CD8-positive, alpha-beta memory T cell (primary cell): Measurements from ENCODE around the gene NEIL3. TPM values are rescaled to one million over a fixed set of nuclear protein-coding genes. Genes with fewer than 3 reads are reported as not detected.

ENCODE experiments used
- CTCF ChIA-PET: fragments of 350-600 bp; sonication (Branson Sonifier 250); formaldehyde crosslinking; loops from one replicate; lab custom pipeline; 2021; ENCODE audit warnings: antibody characterized with exemption; lab: Charles Lee
- POLR2A ChIA-PET: fragments of 350-600 bp; sonication (Branson Sonifier 250); formaldehyde crosslinking; loops from one replicate; lab custom pipeline; 2021; ENCODE audit warnings: antibody characterized with exemption; lab: Charles Lee
- DNase-seq, 5 donors: peaks; one replicate each; pipeline versions ENCODE4 v3.0.0 to v3.0.0-alpha.2; 2020 to 2022; ENCODE audit warnings: mixed read lengths in 1 of 5
- H3K27ac ChIP-seq: one replicate; pipeline ENCODE4 v1.7.0; 2013; ENCODE audit warnings: low read depth, mild to moderate bottlenecking, low read length, moderate library complexity
- H3K27me3 ChIP-seq: 2 replicates; pipeline ENCODE4 v1.7.0; 2013; ENCODE audit warnings: low read length, mild to moderate bottlenecking; ENCODE audit not compliant: insufficient read depth, poor library complexity, severe bottlenecking
- H3K36me3 ChIP-seq: 2 replicates; pipeline ENCODE4 v1.7.0; 2013; ENCODE audit warnings: mild to moderate bottlenecking, low read length, moderate library complexity; ENCODE audit not compliant: insufficient read depth
- H3K4me1 ChIP-seq: 2 replicates; pipeline ENCODE4 v1.7.0; 2013; ENCODE audit warnings: mild to moderate bottlenecking, low read length, moderate library complexity; ENCODE audit not compliant: insufficient read depth
- H3K4me3 ChIP-seq: 2 replicates; pipeline ENCODE4 v1.7.0; 2013; ENCODE audit warnings: mild to moderate bottlenecking, low read length
- H3K9me3 ChIP-seq: 2 replicates; pipeline ENCODE4 v1.7.0; 2013; ENCODE audit warnings: mild to moderate bottlenecking, low read length
- H3K27ac Mint-ChIP-seq, 8 donors: one replicate each; pipeline ENCODE4 v1.8.0; 2020 to 2021; ENCODE audit warnings: mixed read lengths in 8 of 8, mild to moderate bottlenecking in 6 of 8, inconsistent platforms in 3 of 8, moderate library complexity in 3 of 8
- H3K27me3 Mint-ChIP-seq, 2 donors: one replicate each; pipeline ENCODE4 v1.8.0; 2020 to 2021; ENCODE audit warnings: mixed read lengths in 2 of 2, mild to moderate bottlenecking in 1 of 2, moderate library complexity in 1 of 2
- H3K36me3 Mint-ChIP-seq, 3 donors: one replicate each; pipeline ENCODE4 v1.8.0; 2020 to 2021; ENCODE audit warnings: mixed read lengths in 3 of 3, inconsistent platforms in 1 of 3, mild to moderate bottlenecking in 1 of 3
- H3K4me1 Mint-ChIP-seq, 3 donors: one replicate each; pipeline ENCODE4 v1.8.0; 2020 to 2021; ENCODE audit warnings: mixed read lengths in 3 of 3, inconsistent platforms in 1 of 3, mild to moderate bottlenecking in 1 of 3
- H3K4me3 Mint-ChIP-seq, 7 donors: one replicate each; pipeline ENCODE4 v1.8.0; 2020 to 2021; ENCODE audit warnings: mixed read lengths in 7 of 7, mild to moderate bottlenecking in 6 of 7, moderate library complexity in 4 of 7, inconsistent platforms in 2 of 7
- H3K9me3 Mint-ChIP-seq, 5 donors: one replicate each; pipeline ENCODE4 v1.8.0; 2020 to 2022; ENCODE audit warnings: mixed read lengths in 5 of 5, mild to moderate bottlenecking in 3 of 5, moderate library complexity in 2 of 5, inconsistent platforms in 1 of 5
- polyA plus RNA-seq: library from polyadenylated mRNA; unstranded; fragments of 300-500 nt; fragmentation: Illumina TruSeq; gene quantifications from one replicate; pipeline ENCODE4 v1.2.3, GENCODE V29; 2021
- total RNA-seq, 2 experiments: library from RNA; stranded (reverse); gene quantifications; one replicate each; pipeline ENCODE4 v1.2.3, GENCODE V29; 2021

NEIL3 gene
- total and polyA plus RNA-seq, 3 experiments from 2014 or later: 0.32 to 10.3 (median 9.9) TPM

GRCh38 chr4:177391953-177392352, 82.3 kb downstream of the NEIL3 start:
- DNase-seq: peak in 1 of 5 donors; percentile 17
- H3K27me3 Mint-ChIP-seq: peaks cover 2 to 5% of the 10 kb centered on the region in 2 donors
- POLR2A ChIA-PET: no interaction called here
- peak overlapping the region in 1 of 8 donors; percentile 2 for H3K27ac Mint-ChIP-seq
- Histone ChIP-seq H3K36me3 (no peaks in the 10 kb centered on the region), H3K27me3 (no peaks in the 10 kb centered on the region), H3K4me1 (peaks cover 15% of the 10 kb centered on the region), H3K4me3 (no peak overlapping the region), H3K9me3 (no peaks in the 10 kb centered on the region), H3K27ac (no peak overlapping the region)
- peaks cover 21 to 26% (median 24%) of the 10 kb centered on the region in 3 donors for H3K4me1 Mint-ChIP-seq
- H3K4me3 Mint-ChIP-seq: peak overlapping the region in 1 of 7 donors; percentile 8
- H3K36me3 Mint-ChIP-seq: no peaks in the 10 kb centered on the region
- CTCF ChIA-PET: interaction anchor here (1.4 kb wide), 1 partner anchor 12 kb away, joined by 4 read pairs; no protein-coding TSS in a partner anchor
- no peaks in the 10 kb centered on the region for H3K9me3 Mint-ChIP-seq

GRCh38 chr4:177393236-177393635, 83.6 kb downstream of the NEIL3 start:
- Histone ChIP-seq H3K9me3 (no peaks in the 10 kb centered on the region), H3K36me3 (no peaks in the 10 kb centered on the region), H3K27ac (no peak overlapping the region), H3K27me3 (no peaks in the 10 kb centered on the region), H3K4me3 (no peak overlapping the region), H3K4me1 (peaks cover 15% of the 10 kb centered on the region)
- CTCF ChIA-PET: no interaction called here
- Mint-ChIP-seq H3K36me3 (peaks cover 0 to 4% (median 0%) of the 10 kb centered on the region in 3 donors), H3K4me1 (peaks cover 21 to 26% (median 24%) of the 10 kb centered on the region in 3 donors), H3K9me3 (no peaks in the 10 kb centered on the region), H3K4me3 (peak overlapping the region in 5 of 7 donors; percentile 27 to 72 (median 54)), H3K27ac (peak overlapping the region in 5 of 8 donors; percentile 55 to 91 (median 79)), H3K27me3 (peaks cover 0 to 5% of the 10 kb centered on the region in 2 donors)
- POLR2A ChIA-PET: no interaction called here
- DNase-seq: peak in 2 of 5 donors; percentile 27 to 64

- Histone ChIP-seq H3K27ac (no peak overlapping the region), H3K4me3 (no peak overlapping the region), H3K27me3 (no peaks in the 10 kb centered on the region), H3K36me3 (no peaks in the 10 kb centered on the region), H3K9me3 (no peaks in the 10 kb centered on the region), H3K4me1 (peaks cover 29% of the 10 kb centered on the region)
- Mint-ChIP-seq H3K4me1 (peaks cover 36 to 43% (median 40%) of the 10 kb centered on the region in 3 donors), H3K4me3 (no peak overlapping the region), H3K27ac (no peak overlapping the region), H3K36me3 (peaks cover 0 to 4% (median 0%) of the 10 kb centered on the region in 3 donors), H3K9me3 (no peaks in the 10 kb centered on the region), H3K27me3 (peaks cover 0 to 5% of the 10 kb centered on the region in 2 donors)
- ChIA-PET CTCF (no interaction called here), POLR2A (no interaction called here)
- DNase-seq: no peak
Observed at GRCh38 chr4:177396352-177396751, 86.7 kb downstream of the NEIL3 start.

- Mint-ChIP-seq H3K27ac (peak overlapping the region in 7 of 8 donors; percentile 47 to 92 (median 82)), H3K4me1 (peaks cover 42 to 43% (median 42%) of the 10 kb centered on the region in 3 donors), H3K27me3 (peaks cover 0 to 5% of the 10 kb centered on the region in 2 donors), H3K36me3 (peaks cover 0 to 4% (median 0%) of the 10 kb centered on the region in 3 donors), H3K4me3 (peak overlapping the region in 5 of 7 donors; percentile 9 to 63 (median 55)), H3K9me3 (no peaks in the 10 kb centered on the region)
- ChIA-PET POLR2A (no interaction called here), CTCF (no interaction called here)
- Histone ChIP-seq H3K9me3 (no peaks in the 10 kb centered on the region), H3K36me3 (no peaks in the 10 kb centered on the region), H3K27me3 (no peaks in the 10 kb centered on the region), H3K27ac (no peak overlapping the region), H3K4me1 (peaks cover 30% of the 10 kb centered on the region), H3K4me3 (no peak overlapping the region)
- DNase-seq: no peak
Observed at GRCh38 chr4:177400030-177400429, 90.4 kb downstream of the NEIL3 start.

- peak in 2 of 5 donors; percentile 9 to 16 for DNase-seq
- H3K36me3 Mint-ChIP-seq: peaks cover 0 to 4% (median 0%) of the 10 kb centered on the region in 3 donors
- H3K27me3 Mint-ChIP-seq: peaks cover 0 to 5% of the 10 kb centered on the region in 2 donors
- Histone ChIP-seq H3K27ac (no peak overlapping the region), H3K36me3 (no peaks in the 10 kb centered on the region), H3K9me3 (no peaks in the 10 kb centered on the region), H3K4me1 (peaks cover 30% of the 10 kb centered on the region), H3K4me3 (peak overlapping the region; percentile 21), H3K27me3 (no peaks in the 10 kb centered on the region)
- peak overlapping the region in 7 of 8 donors; percentile 24 to 94 (median 79) for H3K27ac Mint-ChIP-seq
- POLR2A ChIA-PET: no interaction called here
- H3K4me3 Mint-ChIP-seq: peak overlapping the region in 6 of 7 donors; percentile 29 to 73 (median 55)
- no peaks in the 10 kb centered on the region for H3K9me3 Mint-ChIP-seq
- H3K4me1 Mint-ChIP-seq: peaks cover 42 to 43% (median 42%) of the 10 kb centered on the region in 3 donors
- CTCF ChIA-PET: no interaction called here
Observed at GRCh38 chr4:177401658-177402273, 92.1 kb downstream of the NEIL3 start.

- Mint-ChIP-seq H3K4me3 (no peak overlapping the region), H3K9me3 (peaks cover 0 to 1% (median 0%) of the 10 kb centered on the region in 5 donors), H3K27ac (no peak overlapping the region), H3K27me3 (peaks cover 0 to 7% of the 10 kb centered on the region in 2 donors), H3K4me1 (peaks cover 42 to 43% (median 42%) of the 10 kb centered on the region in 3 donors), H3K36me3 (no peaks in the 10 kb centered on the region)
- Histone ChIP-seq H3K27me3 (no peaks in the 10 kb centered on the region), H3K36me3 (no peaks in the 10 kb centered on the region), H3K4me3 (no peak overlapping the region), H3K4me1 (peaks cover 30% of the 10 kb centered on the region), H3K9me3 (no peaks in the 10 kb centered on the region), H3K27ac (no peak overlapping the region)
- ChIA-PET POLR2A (no interaction called here), CTCF (no interaction called here)
- no peak for DNase-seq
Observed at GRCh38 chr4:177403746-177404145, 94.1 kb downstream of the NEIL3 start.

GRCh38 chr4:177404342-177404741, 94.7 kb downstream of the NEIL3 start:
- Mint-ChIP-seq H3K27me3 (peaks cover 0 to 7% of the 10 kb centered on the region in 2 donors), H3K36me3 (no peaks in the 10 kb centered on the region), H3K9me3 (peaks cover 0 to 1% (median 0%) of the 10 kb centered on the region in 5 donors), H3K4me3 (no peak overlapping the region), H3K27ac (peak overlapping the region in 1 of 8 donors; percentile 7), H3K4me1 (peaks cover 40 to 41% (median 41%) of the 10 kb centered on the region in 3 donors)
- Histone ChIP-seq H3K4me1 (peaks cover 30% of the 10 kb centered on the region), H3K27ac (no peak overlapping the region), H3K4me3 (no peak overlapping the region), H3K27me3 (no peaks in the 10 kb centered on the region), H3K9me3 (no peaks in the 10 kb centered on the region), H3K36me3 (no peaks in the 10 kb centered on the region)
- ChIA-PET POLR2A (no interaction called here), CTCF (no interaction called here)
- no peak for DNase-seq

- ChIA-PET CTCF (interaction anchor here (1.0 kb wide), 1 partner anchor 37 kb away, joined by 4 read pairs; the partner anchor contains the start of gene AGA), POLR2A (no interaction called here)
- Histone ChIP-seq H3K4me1 (peaks cover 27% of the 10 kb centered on the region), H3K9me3 (no peaks in the 10 kb centered on the region), H3K27me3 (no peaks in the 10 kb centered on the region), H3K4me3 (no peak overlapping the region), H3K36me3 (no peaks in the 10 kb centered on the region), H3K27ac (no peak overlapping the region)
- H3K27ac Mint-ChIP-seq: peak overlapping the region in 1 of 8 donors; percentile 24
- no peaks in the 10 kb centered on the region for H3K36me3 Mint-ChIP-seq
- peaks cover 0 to 1% (median 0%) of the 10 kb centered on the region in 5 donors for H3K9me3 Mint-ChIP-seq
- H3K4me1 Mint-ChIP-seq: peaks cover 34 to 35% (median 34%) of the 10 kb centered on the region in 3 donors
- H3K4me3 Mint-ChIP-seq: no peak overlapping the region
- peaks cover 0 to 9% of the 10 kb centered on the region in 2 donors for H3K27me3 Mint-ChIP-seq
- no peak for DNase-seq
Observed at GRCh38 chr4:177404986-177405385, 95.3 kb downstream of the NEIL3 start.
